Measurements from ENCODE around the gene TOR3A. TPM values are rescaled to one million over a fixed set of nuclear protein-coding genes. Genes with fewer than 3 reads are reported as not detected.

Gene TOR3A
- total and polyA plus RNA-seq, 2 of the 8 experiments (the other 6 are each of a cell fraction or from before 2014, with no cell fraction given) = 15.3 to 21.4 TPM

GRCh38 chr1:179095377-179095776 is 13.5 kb downstream of the TOR3A start:
- peaks cover 2 to 5% of the 10 kb centered on the region in 2 experiments for H4K20me1 ChIP-seq (replicated peaks in 1 of 2; ENCODE audit: control insufficient read depth in 1 of 2, insufficient read depth in 2 of 2, low read length in 2 of 2)
- H3K79me1 ChIP-seq (ENCODE audit: low read depth, low read length) = peaks cover 4% of the 10 kb centered on the region; the same call in 1 of the 2 replicates
- FAIRE-seq = no peak
- H2AFZ ChIP-seq (ENCODE audit: low read length) = no peak overlapping the region
- no peaks in the 10 kb centered on the region for H3K27me3 ChIP-seq (replicated peaks in 1 of 4; ENCODE audit: control insufficient read depth in 3 of 4, extremely low read depth in 1 of 4, insufficient read depth in 3 of 4, low read length in 3 of 4)
- no peak overlapping the region for H2AK5ac ChIP-seq (ENCODE audit: low read depth, low read length)
- no peak overlapping the region for H2BK20ac ChIP-seq (ENCODE audit: low read length)
- no peak overlapping the region for H4K91ac ChIP-seq (replicated peaks; ENCODE audit: insufficient read length, low read length)
- ChIA-PET CTCF (ENCODE audit: partially characterized antibody) (interaction anchor here (0.6 to 1.7 kb wide), 5 partner anchors 10 to 98 kb away, joined by 3 to 6 read pairs (median 4); partner anchors contain the start of gene TOR3A), POLR2A (ENCODE audit: partially characterized antibody) (interaction anchor here (0.7 to 1.6 kb wide), 3 partner anchors 11 to 48 kb away, joined by 3 to 5 read pairs (median 3); no protein-coding TSS in a partner anchor)
- no peak overlapping the region for H4K8ac ChIP-seq (ENCODE audit: extremely low read depth, insufficient read depth, low read length)
- H3K14ac ChIP-seq (ENCODE audit: insufficient read length) = no peak overlapping the region
- no peak overlapping the region for H3K4me3 ChIP-seq (ENCODE audit: extremely low read depth in 1 of 4, insufficient read depth in 2 of 4, low read depth in 3 of 4, low read length in 4 of 4)
- H3K4ac ChIP-seq (replicated peaks; ENCODE audit: insufficient read length, low read depth, low read length) = no peak overlapping the region
- H3K9me3 ChIP-seq (ENCODE audit: insufficient read depth in 2 of 2, low read depth in 1 of 2, low read length in 1 of 2) = no peaks in the 10 kb centered on the region
- H3K23ac ChIP-seq (ENCODE audit: insufficient read length) = no peak overlapping the region
- no peak overlapping the region for H3K56ac ChIP-seq (replicated peaks; ENCODE audit: insufficient read length, low read depth, low read length)
- no peak overlapping the region for H2BK15ac ChIP-seq (ENCODE audit: low read length)
- no peak for DNase-seq (ENCODE audit: low read depth in 1 of 2, low spot score in 2 of 2)
- H3K4me2 ChIP-seq (ENCODE audit: insufficient read depth in 1 of 2, low read depth in 2 of 2, low read length in 2 of 2) = no peak overlapping the region
- WGBS, 2 experiments (ENCODE audit: extremely low coverage in 1 of 2, insufficient coverage in 1 of 2, insufficient read length in 1 of 2, insufficient replicate concordance in 2 of 2, low coverage in 1 of 2, low lambda C conversion rate in 2 of 2, missing lambda C conversion rate in 1 of 2) = 95% methylated on average over 4 of the region's 4 CpGs; no CpG with 5 or more reads in 1 of the 2 experiments
- no peaks in the 10 kb centered on the region for H3K23me2 ChIP-seq (ENCODE audit: low read depth, low read length)
- peaks cover 0 to 10% of the 10 kb centered on the region in 2 experiments; a peak in 1 of 4 replicates for H3K79me2 ChIP-seq (ENCODE audit: control insufficient read depth in 1 of 2, insufficient read depth in 2 of 2, low read length in 2 of 2)
- H3K4me1 ChIP-seq (replicated peaks in 1 of 4; ENCODE audit: control insufficient read depth in 3 of 4, insufficient read depth in 4 of 4, low read length in 3 of 4) = peaks cover 0 to 5% (median 0%) of the 10 kb centered on the region in 4 experiments; a peak in 1 of 7 replicates
- H2BK120ac ChIP-seq (replicated peaks; ENCODE audit: low read depth, low read length) = no peak overlapping the region
- peaks cover 9 to 42% (median 32%) of the 10 kb centered on the region in 4 experiments for H3K36me3 ChIP-seq (ENCODE audit: control insufficient read depth in 2 of 4, insufficient read depth in 4 of 4, low read length in 3 of 4)
- no peak overlapping the region for H3K27ac ChIP-seq (ENCODE audit: low read depth, low read length)
- no peak overlapping the region for H2BK12ac ChIP-seq (ENCODE audit: low read depth, low read length)
- no peak overlapping the region for H3K9ac ChIP-seq (replicated peaks in 1 of 4; ENCODE audit: extremely low read depth in 1 of 4, low read depth in 3 of 4, low read length in 3 of 4)
- H2BK5ac ChIP-seq (ENCODE audit: low read depth, low read length) = no peak overlapping the region
- no peak overlapping the region for H4K5ac ChIP-seq (ENCODE audit: insufficient read length, low read depth, low read length)
- H3K18ac ChIP-seq (ENCODE audit: extremely low read depth, low read length) = no peak overlapping the region
- no peak for TF ChIP-seq CHD2 (IDR thresholded peaks at IDR 0.05; ENCODE audit: low read length)
- no peak for TF ChIP-seq POLR2A (IDR thresholded peaks at IDR 0.05; ENCODE audit: control extremely low read depth in 1 of 2, low read depth in 2 of 2, low read length in 2 of 2)
- no peak for TF ChIP-seq MAFK (IDR thresholded peaks at IDR 0.05; ENCODE audit: low read depth, low read length)
- no peak for TF ChIP-seq JUND (IDR thresholded peaks at IDR 0.05; ENCODE audit: low read length)
- TF ChIP-seq YY1 (IDR thresholded peaks at IDR 0.05; ENCODE audit: low read depth, low read length) = no peak
- TF ChIP-seq BACH1 (IDR thresholded peaks at IDR 0.05; ENCODE audit: low read length) = no peak
- TF ChIP-seq NRF1 (IDR thresholded peaks at IDR 0.05; ENCODE audit: low read depth, low read length) = no peak
- TF ChIP-seq ATF3 (IDR thresholded peaks at IDR 0.05; ENCODE audit: insufficient read depth, low read depth, low read length) = no peak
- no peak for TF ChIP-seq GABPA (IDR thresholded peaks at IDR 0.05; ENCODE audit: borderline replicate concordance, insufficient read depth, low read length)
- TF ChIP-seq EP300 (IDR thresholded peaks at IDR 0.05; ENCODE audit: borderline replicate concordance in 1 of 2, low read depth in 2 of 2, low read length in 2 of 2) = no peak
- TF ChIP-seq RNF2 (IDR thresholded peaks at IDR 0.05; ENCODE audit: borderline replicate concordance, low read depth, low read length, missing control alignments, poor library complexity, severe bottlenecking) = no peak
- TF ChIP-seq E2F6 (IDR thresholded peaks at IDR 0.05) = no peak

Measured in H1 (cell line).